GM21367 (cell line): ENCODE measurements around the gene SLC38A1.

Experiments used
- ATAC-seq: cut with Tn5 transposase; IDR thresholded peaks from one replicate; pipeline ENCODE4 v1.9.1; 2021; ENCODE audit not compliant: unreplicated experiment

Gene SLC38A1

DNA sequence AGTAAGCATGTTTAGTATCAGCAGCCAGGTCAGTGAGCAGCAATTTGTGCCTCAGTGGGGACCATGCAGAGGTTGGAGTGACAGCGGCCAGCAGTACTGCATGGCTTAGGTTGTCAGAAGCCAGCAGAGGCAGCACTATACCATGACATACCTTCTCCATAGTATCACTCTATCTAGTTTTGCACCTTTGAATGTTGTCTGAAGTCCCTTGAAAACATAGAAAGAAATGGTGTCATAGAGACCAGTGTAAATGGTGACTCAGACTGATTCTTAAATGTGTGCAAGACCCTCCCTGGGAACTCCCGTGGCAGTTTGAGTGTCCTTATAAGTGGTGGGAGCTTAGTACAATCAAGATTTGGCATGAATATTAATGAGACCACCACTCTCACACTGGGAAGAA is 124.4 kb downstream of the SLC38A1 start:
- ATAC-seq: no peak

DNA sequence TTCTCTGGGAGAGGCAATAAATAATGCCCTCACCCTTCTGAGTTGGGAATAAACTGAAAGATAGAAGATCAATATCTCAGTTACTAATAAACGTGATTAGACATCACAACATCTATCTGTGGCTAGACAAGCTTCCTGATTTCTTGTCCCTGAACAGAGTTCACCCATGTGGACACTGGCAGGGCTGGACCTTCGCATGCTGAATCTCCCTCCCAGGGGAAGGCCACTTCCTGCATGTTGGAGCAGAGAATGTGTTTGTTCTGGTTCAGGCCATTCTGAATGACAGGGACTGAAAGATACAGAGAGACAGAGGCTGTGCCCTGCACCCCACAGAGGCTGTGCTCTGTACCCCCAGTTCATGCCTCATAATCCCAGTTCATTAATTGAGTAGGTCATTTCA is 132.6 kb downstream of the SLC38A1 start:
- ATAC-seq: no peak

DNA sequence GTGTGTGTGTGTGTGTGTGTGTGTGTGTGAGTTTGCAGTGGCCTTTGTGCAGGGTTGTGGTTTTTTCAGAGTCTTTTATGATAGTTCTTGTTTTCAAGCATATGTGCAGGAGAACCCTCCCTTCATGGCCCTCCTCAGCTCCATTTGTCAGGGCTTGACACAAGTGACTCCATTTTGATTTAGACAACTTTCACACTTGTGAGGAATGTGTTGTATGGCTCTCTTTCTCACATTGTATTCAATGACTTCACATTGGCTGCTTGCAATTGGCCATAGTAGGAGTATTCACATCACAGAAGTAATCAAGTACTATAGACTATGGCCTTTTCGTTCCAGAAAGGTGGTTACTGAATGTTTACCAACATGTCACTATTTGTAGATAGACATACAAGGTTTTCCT is 133.1 kb downstream of the SLC38A1 start:
- no peak for ATAC-seq

DNA sequence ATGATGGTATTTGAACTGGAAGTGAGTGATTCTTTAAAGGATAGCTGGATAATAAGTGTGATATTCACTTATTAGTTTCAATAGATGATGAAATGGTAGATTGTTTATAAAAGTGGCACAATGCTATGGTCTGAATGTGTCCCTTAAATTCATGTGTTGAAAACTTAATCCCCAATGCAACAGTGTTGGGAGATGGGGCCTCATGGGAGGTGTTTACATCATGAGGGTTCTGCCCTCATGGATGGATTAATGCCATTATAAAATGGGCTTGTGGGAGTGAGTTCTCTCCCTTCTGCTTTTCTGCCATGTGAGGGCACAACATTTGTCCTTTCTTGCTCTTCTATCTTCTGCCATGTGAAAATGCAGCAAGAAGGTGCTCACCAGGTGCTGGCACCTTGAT is 134.0 kb downstream of the SLC38A1 start:
- ATAC-seq: no peak

DNA sequence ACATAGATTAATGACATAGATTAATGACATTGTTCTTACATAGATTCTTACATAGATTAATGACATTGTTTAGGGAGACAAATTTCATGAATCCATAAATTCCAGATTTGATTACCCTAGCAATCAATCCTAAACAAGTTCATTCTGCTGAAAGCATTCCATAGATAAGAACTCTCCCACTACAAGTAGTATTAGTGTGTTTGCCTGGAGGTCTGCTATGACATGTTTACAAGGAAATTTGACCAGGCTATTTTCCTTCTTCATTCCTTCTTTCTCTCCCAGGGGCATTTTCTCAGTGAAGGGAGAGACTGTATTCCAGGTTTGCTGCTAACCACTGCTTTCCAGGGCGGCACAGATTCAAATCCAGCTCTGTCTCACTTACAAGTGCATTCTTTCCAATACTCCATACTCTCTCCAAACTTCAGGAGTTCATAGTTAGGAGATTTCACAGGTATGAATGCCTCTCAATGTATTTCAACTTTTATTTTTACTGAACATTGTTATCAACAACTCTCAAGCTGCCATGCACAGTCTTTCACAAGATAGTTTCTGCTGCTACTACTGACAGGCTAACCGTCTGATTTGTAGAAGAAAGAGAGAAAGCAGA is 134.5 kb downstream of the SLC38A1 start:
- no peak for ATAC-seq

DNA sequence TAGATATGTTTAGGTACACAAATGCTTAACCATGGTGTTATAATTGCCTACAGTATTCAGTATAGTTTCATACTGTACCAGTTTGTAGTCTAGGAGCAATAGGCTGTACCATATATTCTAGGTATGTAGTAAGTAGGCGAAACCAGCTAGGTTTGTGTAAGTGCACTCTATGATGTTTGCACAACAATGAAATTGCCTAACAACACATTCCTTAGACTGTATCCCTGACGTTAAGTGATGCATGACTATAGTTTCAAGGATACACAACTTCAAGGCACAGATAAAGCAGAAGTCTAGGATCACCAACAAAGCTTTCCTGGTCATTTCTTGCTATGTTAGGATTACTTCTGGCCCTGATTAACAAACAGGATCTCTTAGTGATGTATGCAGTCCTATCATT is 135.1 kb downstream of the SLC38A1 start:
- ATAC-seq: no peak
